Erythroblast (primary cell): ENCODE measurements around the gene HCFC1.
"Not testable (repeated sequence)": the region's sequence is repeated elsewhere in the genome, so short reads cannot be mapped to it uniquely, and the experiment has no call there.

Experiments
- GATA1 ChIP-seq: IDR thresholded peaks from 2 replicates; pipeline ENCODE4 v1.6.1; 2011; ENCODE audit warnings: low read depth, mild to moderate bottlenecking, control low read depth, low read length, moderate library complexity
- POLR2A ChIP-seq: IDR thresholded peaks from 2 replicates; pipeline ENCODE4 v1.6.1; 2011; ENCODE audit warnings: mild to moderate bottlenecking, low read length

GRCh38 chrX:153994398-153994797, 22.8 kb upstream of the HCFC1 start:
- TF ChIP-seq POLR2A, GATA1: not testable (repeated sequence)
